CD14-positive monocyte (primary cell): ENCODE data around the gene KLF2. TPM values are rescaled to one million over a fixed set of nuclear protein-coding genes. Genes with fewer than 3 reads are reported as not detected.

Experiments
- DNase-seq, 3 donors: peaks; one replicate each; pipeline ENCODE4 v3.0.0-alpha.2; 2011 to 2022
- H2AFZ ChIP-seq: 2 replicates; pipeline ENCODE4 v1.6.0; 2012; ENCODE audit warnings: mild to moderate bottlenecking, low read depth, low read length, inconsistent platforms; ENCODE audit not compliant: insufficient read depth, poor library complexity, severe bottlenecking
- H3K27ac ChIP-seq, 2 donors: 1 replicate in 1 of 2; 2 replicates in 1 of 2; pipeline ENCODE4 v1.5.1; 2012 to 2013; ENCODE audit warnings: low read length in 2 of 2, control low read depth in 1 of 2, inconsistent platforms in 1 of 2, low read depth in 1 of 2, mild to moderate bottlenecking in 1 of 2
- H3K27me3 ChIP-seq, 2 donors: one replicate each; pipeline versions ENCODE4 v1.6.0 to v1.6.1; 2011 to 2013; ENCODE audit warnings: low read length in 2 of 2; ENCODE audit not compliant: control insufficient read depth in 2 of 2, insufficient read depth in 2 of 2
- H3K36me3 ChIP-seq, 2 donors: replicated peaks in 1 of 2; 1 replicate in 1 of 2; 2 replicates in 1 of 2; pipeline versions ENCODE4 v1.5.1 to v1.6.1; 2012 to 2013; ENCODE audit warnings: low read length in 2 of 2, control low read depth in 1 of 2, inconsistent platforms in 1 of 2, mild to moderate bottlenecking in 1 of 2; ENCODE audit not compliant: insufficient read depth in 2 of 2, control insufficient read depth in 1 of 2
- H3K4me1 ChIP-seq, 2 donors: 1 replicate in 1 of 2; 2 replicates in 1 of 2; pipeline versions ENCODE4 v1.5.1 to v1.6.1; 2012 to 2013; ENCODE audit warnings: low read length in 2 of 2, control low read depth in 1 of 2, inconsistent platforms in 1 of 2, mild to moderate bottlenecking in 1 of 2, moderate library complexity in 1 of 2; ENCODE audit not compliant: insufficient read depth in 2 of 2, control insufficient read depth in 1 of 2
- H3K4me2 ChIP-seq: replicated peaks from 2 replicates; pipeline ENCODE3; 2012; ENCODE audit warnings: low read length, moderate library complexity, mild to moderate bottlenecking; ENCODE audit not compliant: poor library complexity, severe bottlenecking; ENCODE audit errors: extremely low read depth
- H3K4me3 ChIP-seq, 3 experiments: fragments of 200-600 bp in 1 of 3; sonication (generic) in 1 of 3; replicated peaks in 1 of 3; 1 replicate in 2 of 3; 2 replicates in 1 of 3; pipeline ENCODE4 v1.5.1; 2011 to 2013; ENCODE audit warnings: low read length in 3 of 3, mild to moderate bottlenecking in 3 of 3, control low read depth in 2 of 3, low read depth in 2 of 3, inconsistent platforms in 1 of 3, moderate library complexity in 1 of 3
- H3K79me2 ChIP-seq: 2 replicates; pipeline ENCODE4 v1.6.0; 2012; ENCODE audit warnings: mild to moderate bottlenecking, control low read depth, inconsistent platforms, low read length, moderate library complexity; ENCODE audit not compliant: insufficient read depth
- H3K9ac ChIP-seq: 2 replicates; pipeline ENCODE4 v1.6.0; 2017; ENCODE audit warnings: low read length, mild to moderate bottlenecking; ENCODE audit not compliant: insufficient read depth, poor library complexity, severe bottlenecking
- H3K9me3 ChIP-seq, 2 donors: replicated peaks in 1 of 2; 1 replicate in 1 of 2; 2 replicates in 1 of 2; pipeline versions ENCODE4 v1.5.1 to v1.6.1; 2012 to 2013; ENCODE audit warnings: low read length in 2 of 2, control low read depth in 1 of 2; ENCODE audit not compliant: control insufficient read depth in 1 of 2, insufficient read depth in 1 of 2
- H4K20me1 ChIP-seq: 2 replicates; pipeline ENCODE4 v1.6.0; 2012; ENCODE audit warnings: mild to moderate bottlenecking, low read length, control low read depth, moderate library complexity; ENCODE audit not compliant: insufficient read depth
- H3K27ac Mint-ChIP-seq, 7 donors: one replicate each; pipeline ENCODE4 v1.8.0; 2020; ENCODE audit warnings: mild to moderate bottlenecking in 7 of 7, mixed read lengths in 7 of 7, moderate library complexity in 6 of 7, inconsistent platforms in 2 of 7
- H3K27me3 Mint-ChIP-seq, 3 donors: one replicate each; pipeline ENCODE4 v1.8.0; 2021 to 2022; ENCODE audit warnings: low read depth in 3 of 3, mild to moderate bottlenecking in 3 of 3, mixed read lengths in 3 of 3, moderate library complexity in 3 of 3, inconsistent platforms in 1 of 3
- H3K36me3 Mint-ChIP-seq, 2 donors: one replicate each; pipeline ENCODE4 v1.8.0; 2020; ENCODE audit warnings: mixed read lengths in 2 of 2, inconsistent platforms in 1 of 2, mild to moderate bottlenecking in 1 of 2
- H3K4me1 Mint-ChIP-seq: one replicate; pipeline ENCODE4 v1.8.0; 2020; ENCODE audit warnings: mild to moderate bottlenecking, mixed read lengths
- H3K4me3 Mint-ChIP-seq, 2 donors: one replicate each; pipeline ENCODE4 v1.8.0; 2020; ENCODE audit warnings: mild to moderate bottlenecking in 2 of 2, mixed read lengths in 2 of 2, moderate library complexity in 1 of 2
- H3K9me3 Mint-ChIP-seq, 7 donors: one replicate each; pipeline ENCODE4 v1.8.0; 2020 to 2022; ENCODE audit warnings: mixed read lengths in 7 of 7, mild to moderate bottlenecking in 6 of 7, moderate library complexity in 6 of 7, inconsistent platforms in 2 of 7
- WGBS: methylation state at CpG from one replicate; pipeline ENCODE4 v1.1.5; 2013; ENCODE audit warnings: missing lambda C conversion rate; ENCODE audit not compliant: insufficient coverage; 5-methylcytosine and 5-hydroxymethylcytosine counted together
- intact Hi-C, 2 donors: fragments of 100-400 bp; cut with micrococcal nuclease; formaldehyde crosslinking; loops; one replicate each; pipeline versions ENCODE4 v1.15.0 to v1.15.1; 2023
- polyA plus RNA-seq, 3 donors: library from polyadenylated mRNA; depleted of rRNA in 1 of 3; unstranded in 2 of 3; stranded (reverse) in 1 of 3; fragments of 300-500 nt in 2 of 3; fragments of >200 nt in 1 of 3; fragmentation: Illumina TruSeq in 2 of 3; gene quantifications; 1 replicate in 2 of 3; 2 replicates in 1 of 3; pipeline ENCODE4 v1.2.3, GENCODE V29; 2012 to 2021
- TF ChIP-seq, protein P1 (sequence below): fragments of 200-600 bp; IDR thresholded peaks from one replicate; pipeline ENCODE4 v1.8.0; 2022; ENCODE audit warnings: antibody characterized with exemption, mild to moderate bottlenecking

KLF2 gene
- polyA plus RNA-seq, 3 donors: 34.0 to 331 (median 51.4) TPM

DNA sequence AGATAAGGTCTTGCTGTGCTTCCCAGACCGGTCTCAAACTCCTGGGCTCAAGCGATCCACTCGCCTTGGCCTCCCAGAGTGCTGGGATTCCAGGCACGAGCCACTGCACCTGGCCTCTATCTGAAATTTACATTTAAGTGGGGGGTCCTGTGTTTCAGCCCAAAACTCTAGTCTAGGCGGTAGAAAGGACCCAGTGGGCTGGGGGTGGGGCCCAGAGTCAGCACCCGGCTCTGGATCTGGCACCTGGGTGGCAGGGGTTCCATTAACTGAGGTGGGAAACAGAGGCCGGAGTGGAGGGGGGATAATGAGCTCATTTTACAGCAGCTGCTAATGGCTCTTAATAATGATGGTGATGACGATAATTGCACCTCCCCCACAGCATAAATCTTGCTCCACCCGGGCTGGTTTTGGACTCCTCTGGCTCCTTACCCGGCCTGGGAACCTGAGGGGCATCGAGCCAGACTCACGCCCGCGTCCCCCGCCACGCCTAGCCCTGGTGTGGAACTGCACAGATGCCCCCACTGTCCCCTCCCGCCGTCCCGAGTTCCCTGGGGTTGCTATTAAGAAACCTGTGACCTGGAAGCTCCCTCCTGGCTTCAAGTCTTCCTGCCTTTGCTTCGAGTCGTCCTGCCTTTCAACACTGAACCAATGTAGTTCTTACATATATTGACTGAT is 17.8 kb upstream of the KLF2 start:
- Histone ChIP-seq H3K4me2 (no peak overlapping the region), H3K27me3 (no peaks in the 10 kb centered on the region), H3K4me1 (peaks cover 8 to 12% of the 10 kb centered on the region in 2 donors), H3K9ac (no peak overlapping the region), H3K9me3 (no peaks in the 10 kb centered on the region), H2AFZ (no peak overlapping the region), H4K20me1 (no peaks in the 10 kb centered on the region), H3K79me2 (no peaks in the 10 kb centered on the region), H3K27ac (no peak overlapping the region), H3K36me3 (no peaks in the 10 kb centered on the region), H3K4me3 (no peak overlapping the region)
- H3K27me3 Mint-ChIP-seq: peaks cover 0 to 5% (median 0%) of the 10 kb centered on the region in 3 donors
- WGBS: 94% methylated on average over 16 of the region's 21 CpGs
- peak overlapping the region in 2 of 7 donors; percentile 50 to 66 for H3K27ac Mint-ChIP-seq
- intact Hi-C loops: no loop called here
- no peak for DNase-seq
- no peaks in the 10 kb centered on the region for H3K36me3 Mint-ChIP-seq
- peaks cover 0 to 2% (median 0%) of the 10 kb centered on the region in 7 donors for H3K9me3 Mint-ChIP-seq
- TF ChIP-seq, protein P1, sequence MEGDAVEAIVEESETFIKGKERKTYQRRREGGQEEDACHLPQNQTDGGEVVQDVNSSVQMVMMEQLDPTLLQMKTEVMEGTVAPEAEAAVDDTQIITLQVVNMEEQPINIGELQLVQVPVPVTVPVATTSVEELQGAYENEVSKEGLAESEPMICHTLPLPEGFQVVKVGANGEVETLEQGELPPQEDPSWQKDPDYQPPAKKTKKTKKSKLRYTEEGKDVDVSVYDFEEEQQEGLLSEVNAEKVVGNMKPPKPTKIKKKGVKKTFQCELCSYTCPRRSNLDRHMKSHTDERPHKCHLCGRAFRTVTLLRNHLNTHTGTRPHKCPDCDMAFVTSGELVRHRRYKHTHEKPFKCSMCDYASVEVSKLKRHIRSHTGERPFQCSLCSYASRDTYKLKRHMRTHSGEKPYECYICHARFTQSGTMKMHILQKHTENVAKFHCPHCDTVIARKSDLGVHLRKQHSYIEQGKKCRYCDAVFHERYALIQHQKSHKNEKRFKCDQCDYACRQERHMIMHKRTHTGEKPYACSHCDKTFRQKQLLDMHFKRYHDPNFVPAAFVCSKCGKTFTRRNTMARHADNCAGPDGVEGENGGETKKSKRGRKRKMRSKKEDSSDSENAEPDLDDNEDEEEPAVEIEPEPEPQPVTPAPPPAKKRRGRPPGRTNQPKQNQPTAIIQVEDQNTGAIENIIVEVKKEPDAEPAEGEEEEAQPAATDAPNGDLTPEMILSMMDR: no peak
- no peak overlapping the region for H3K4me3 Mint-ChIP-seq
- peaks cover 11% of the 10 kb centered on the region for H3K4me1 Mint-ChIP-seq

DNA sequence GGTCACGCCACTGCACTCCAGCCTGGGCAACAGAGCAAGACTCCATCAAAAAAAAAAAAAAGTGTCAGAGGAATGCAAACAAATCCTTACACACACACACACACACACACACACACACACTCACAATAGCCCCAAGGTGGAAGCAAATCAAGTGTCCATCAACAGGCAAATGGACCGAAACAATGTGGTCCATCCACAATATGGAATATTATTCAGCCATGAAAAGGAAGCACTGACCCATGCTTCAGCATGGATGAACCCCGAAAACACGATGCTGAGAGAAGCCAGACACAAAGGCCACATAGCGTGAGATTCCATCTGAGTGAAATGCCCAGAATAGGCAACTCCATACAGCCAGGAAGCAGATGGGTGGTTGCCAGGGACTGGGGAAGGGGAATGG is 16.5 kb upstream of the KLF2 start:
- Histone ChIP-seq H2AFZ (no peak overlapping the region), H3K9me3 (no peaks in the 10 kb centered on the region), H3K4me2 (no peak overlapping the region), H4K20me1 (no peaks in the 10 kb centered on the region), H3K36me3 (no peaks in the 10 kb centered on the region), H3K4me3 (no peak overlapping the region), H3K9ac (no peak overlapping the region), H3K4me1 (peaks cover 11 to 20% of the 10 kb centered on the region in 2 donors), H3K79me2 (no peaks in the 10 kb centered on the region), H3K27me3 (no peaks in the 10 kb centered on the region), H3K27ac (no peak overlapping the region)
- WGBS: 100% methylated on average over 4 of the region's 5 CpGs
- Mint-ChIP-seq H3K27ac (peak overlapping the region in 1 of 7 donors; percentile 66), H3K4me3 (no peak overlapping the region), H3K36me3 (no peaks in the 10 kb centered on the region), H3K9me3 (peaks cover 0 to 2% (median 0%) of the 10 kb centered on the region in 7 donors), H3K4me1 (peaks cover 14% of the 10 kb centered on the region), H3K27me3 (peaks cover 0 to 10% (median 0%) of the 10 kb centered on the region in 3 donors)
- no peak for DNase-seq
- intact Hi-C loops: no loop called here
- TF ChIP-seq, protein P1: no peak
